GM12872 (cell line): ENCODE measurements around the gene AKAP7.

Source experiments
- CTCF ChIP-seq: IDR thresholded peaks from 3 replicates; pipeline ENCODE4 v1.5.1; 2011; ENCODE audit warnings: low read depth, mild to moderate bottlenecking, low read length, moderate library complexity; ENCODE audit not compliant: insufficient read depth

The AKAP7 gene

GRCh38 chr6:131161987-131162386 lies 26.7 kb downstream of the AKAP7 start:
- no peak for TF ChIP-seq CTCF

GRCh38 chr6:131163886-131164285 lies 28.6 kb downstream of the AKAP7 start:
- TF ChIP-seq CTCF: no peak

- TF ChIP-seq CTCF: no peak
Observed at GRCh38 chr6:131164506-131164905, 29.2 kb downstream of the AKAP7 start.

GRCh38 chr6:131167773-131168172 lies 32.5 kb downstream of the AKAP7 start:
- TF ChIP-seq CTCF: no peak

GRCh38 chr6:131169613-131170012 lies 34.3 kb downstream of the AKAP7 start:
- no peak for TF ChIP-seq CTCF

- no peak for TF ChIP-seq CTCF
Observed at GRCh38 chr6:131172222-131172621, 37.0 kb downstream of the AKAP7 start.

- no peak for TF ChIP-seq CTCF
Observed at GRCh38 chr6:131173680-131174079, 38.4 kb downstream of the AKAP7 start.

GRCh38 chr6:131175564-131175963 lies 40.3 kb downstream of the AKAP7 start:
- no peak for TF ChIP-seq CTCF
